ENCODE data around the gene VARS2.
A peak's percentile ranks its signal among the peaks of the same experiment; 100 is the strongest.
"Not testable (repeated sequence)": the region's sequence is repeated elsewhere in the genome, so short reads cannot be mapped to it uniquely, and the experiment has no call there.

VARS2 gene

DNA sequence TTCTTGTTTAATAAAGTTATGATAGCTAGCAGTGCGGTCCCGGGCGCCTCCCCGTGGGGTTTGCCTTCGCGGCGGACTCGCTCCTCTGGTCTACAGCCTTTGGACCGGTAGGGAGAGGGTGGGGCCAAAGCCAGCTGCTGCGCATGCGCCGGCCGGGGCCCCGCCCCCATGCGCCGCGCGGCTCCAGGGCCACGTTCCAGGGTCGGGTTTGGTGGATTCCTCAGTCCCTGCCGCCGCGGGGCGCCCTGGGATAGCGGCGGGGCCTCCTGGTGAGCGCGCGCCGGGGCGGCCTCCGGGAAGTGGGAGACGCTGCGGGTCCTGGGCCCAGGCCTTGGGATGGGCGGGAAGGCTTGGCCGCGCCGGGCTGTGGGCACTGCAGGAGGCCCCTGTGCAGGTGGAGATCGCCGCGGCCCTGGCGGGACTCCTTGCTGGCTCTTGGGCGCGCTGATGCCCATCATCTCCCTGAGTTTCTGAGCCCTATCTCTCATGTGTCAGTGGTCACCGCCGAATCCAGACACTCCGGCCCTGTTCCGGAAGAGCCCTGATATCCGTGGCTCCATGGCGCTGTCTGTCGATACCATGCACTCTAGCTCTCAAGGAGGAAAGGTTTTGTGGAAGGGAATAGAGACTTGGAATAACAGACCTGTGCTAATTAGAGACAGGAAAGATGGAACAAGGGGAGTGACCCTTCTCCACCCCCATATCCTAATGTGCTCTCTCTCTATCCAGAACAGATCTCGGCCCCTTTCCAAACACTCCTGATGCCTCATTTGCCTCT, at the start of gene VARS2:
Gene VARS2 (plus strand): TSS at position 163 of the 778 bp plus-strand sequence. CDS start 599 bp downstream, at position 762.
- peak; percentile 99 for DNase-seq (ENCODE audit: low spot score)

DNA sequence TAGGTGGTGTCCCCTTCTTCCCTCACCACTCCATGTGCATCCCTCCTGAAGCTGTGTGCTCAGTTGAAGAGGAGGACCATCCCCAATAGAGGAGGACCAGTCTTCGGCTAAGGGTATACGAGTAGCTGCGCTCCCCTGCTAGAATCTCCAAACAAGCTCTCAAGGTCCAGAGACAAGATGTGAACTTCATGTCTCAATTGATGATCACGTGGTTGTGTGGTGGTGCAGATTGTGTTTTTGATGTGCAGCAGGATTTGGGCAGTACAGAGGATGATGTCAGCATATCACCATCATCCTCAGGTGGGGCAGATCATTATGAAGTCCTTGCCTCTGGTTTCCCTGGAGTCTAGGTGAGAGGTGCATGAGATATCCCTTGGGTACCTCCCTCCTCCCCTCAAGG, 49.7 kb upstream of the VARS2 start:
- no peak for DNase-seq (ENCODE audit: low spot score)

DNA sequence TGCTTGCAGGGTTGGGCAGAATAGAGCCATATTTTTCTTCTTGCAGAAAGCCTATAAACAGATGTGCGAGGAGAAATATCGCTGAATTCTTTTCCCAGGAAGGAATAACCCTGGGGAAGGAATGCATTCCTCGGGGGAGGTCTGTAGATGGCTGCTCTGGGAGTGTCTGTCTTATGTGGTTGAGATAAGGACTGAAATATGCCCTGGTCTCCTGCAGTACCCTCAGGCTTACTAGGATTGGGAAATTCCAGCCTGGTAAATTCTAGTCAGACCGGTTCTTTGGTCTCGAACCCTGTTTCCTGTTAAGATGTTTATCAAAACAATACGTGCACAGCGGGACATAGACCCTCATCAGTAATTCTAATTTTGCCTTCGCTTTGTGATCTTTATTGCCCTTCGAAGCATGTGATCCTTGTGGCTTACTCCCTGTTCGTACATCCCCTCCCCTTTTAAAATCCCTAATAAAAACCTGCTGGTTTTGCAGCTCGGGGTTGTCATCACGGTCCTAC, 44.7 kb upstream of the VARS2 start:
- DNase-seq (ENCODE audit: low spot score), result not testable (repeated sequence)

DNA sequence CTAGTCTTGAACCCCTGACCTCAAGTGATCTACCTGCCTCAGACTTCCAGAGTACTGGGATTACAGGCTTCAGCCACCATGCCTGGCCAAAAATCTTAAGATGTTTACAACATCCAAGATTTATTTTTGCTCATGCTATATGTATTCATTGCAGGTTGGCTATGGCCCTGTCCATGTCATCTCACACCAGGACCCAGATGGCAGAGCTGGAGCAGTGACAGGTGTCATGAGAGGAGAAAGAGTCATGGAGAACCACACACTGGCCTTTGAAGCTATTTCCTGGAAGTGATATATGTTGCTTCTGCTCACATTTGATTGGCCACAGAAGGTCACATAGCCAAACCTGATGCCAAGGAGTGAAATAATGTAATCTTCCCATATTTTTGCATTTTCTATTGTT, 43.5 kb upstream of the VARS2 start:
- no peak for DNase-seq (ENCODE audit: low spot score)

DNA sequence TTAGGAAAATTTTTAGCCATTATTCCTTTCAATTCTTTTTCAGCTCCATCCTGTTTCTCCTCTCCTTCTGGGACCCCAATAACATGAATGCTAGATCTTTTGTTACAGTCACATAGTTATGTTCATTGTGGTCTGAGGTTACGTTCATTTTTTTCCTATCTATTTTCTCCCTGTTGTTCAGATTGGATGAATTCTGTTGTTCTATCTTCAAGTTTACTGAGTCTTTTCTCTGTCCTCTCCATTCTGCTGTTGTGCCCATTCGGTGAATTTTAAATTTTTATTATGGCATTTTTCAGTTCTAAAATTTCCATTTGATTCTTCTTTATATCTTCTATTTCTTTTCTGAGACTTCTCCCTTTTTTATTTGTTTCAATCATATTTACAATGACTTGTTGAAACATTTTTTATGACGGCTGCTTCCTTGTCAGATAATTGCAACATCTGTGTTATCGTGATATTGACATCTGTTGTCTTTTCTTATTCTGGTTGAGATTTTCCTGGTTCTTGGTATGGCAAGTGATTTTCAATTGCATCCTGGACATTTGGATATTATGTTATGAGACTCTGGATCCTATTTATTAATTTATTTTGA, 42.4 kb upstream of the VARS2 start:
- DNase-seq (ENCODE audit: low spot score), result no peak

DNA sequence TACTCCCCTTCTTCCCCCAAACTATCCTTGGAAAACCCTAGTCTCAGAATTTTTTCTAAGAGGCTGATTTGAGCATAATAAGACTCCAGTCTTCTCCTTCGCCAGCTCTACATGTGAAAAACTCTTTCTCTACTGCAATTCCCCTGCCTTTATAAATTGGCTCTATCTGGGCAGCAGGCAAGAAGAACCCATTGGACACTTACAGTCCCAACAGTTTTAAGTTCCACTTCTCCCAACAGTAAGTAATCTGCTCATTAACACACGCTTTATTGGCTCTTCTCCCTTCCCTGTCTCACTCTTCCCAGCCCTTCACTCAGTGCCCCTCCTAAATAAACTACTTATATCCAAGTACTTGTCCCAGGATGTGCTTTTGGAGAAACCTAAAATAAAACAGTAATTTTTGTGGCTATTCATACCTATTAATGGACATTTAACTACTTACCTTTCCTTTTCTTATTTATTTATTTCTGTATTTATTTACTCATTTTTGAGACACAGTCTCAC, 40.8 kb upstream of the VARS2 start:
- no peak for DNase-seq (ENCODE audit: low spot score)

DNA sequence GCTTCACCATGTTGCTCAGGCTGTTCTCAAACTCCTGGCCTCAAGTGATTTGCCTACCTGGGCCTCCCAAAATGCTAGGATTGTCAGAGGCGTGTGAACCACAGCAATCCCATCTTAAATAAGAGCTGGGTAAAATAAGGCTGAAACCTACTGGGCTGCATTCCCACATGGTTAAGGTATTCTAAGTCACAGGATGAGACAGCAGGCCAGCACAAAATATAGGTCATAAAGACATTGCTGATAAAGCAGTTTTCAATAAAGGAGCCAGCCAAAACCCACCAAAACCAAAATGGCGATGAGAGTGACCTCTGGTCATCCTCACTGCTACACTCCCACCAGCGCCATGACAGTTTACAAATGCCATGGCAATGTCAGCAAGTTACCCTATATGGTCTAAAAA, 40.2 kb upstream of the VARS2 start:
- DNase-seq (ENCODE audit: low spot score), result not testable (repeated sequence)

DNA sequence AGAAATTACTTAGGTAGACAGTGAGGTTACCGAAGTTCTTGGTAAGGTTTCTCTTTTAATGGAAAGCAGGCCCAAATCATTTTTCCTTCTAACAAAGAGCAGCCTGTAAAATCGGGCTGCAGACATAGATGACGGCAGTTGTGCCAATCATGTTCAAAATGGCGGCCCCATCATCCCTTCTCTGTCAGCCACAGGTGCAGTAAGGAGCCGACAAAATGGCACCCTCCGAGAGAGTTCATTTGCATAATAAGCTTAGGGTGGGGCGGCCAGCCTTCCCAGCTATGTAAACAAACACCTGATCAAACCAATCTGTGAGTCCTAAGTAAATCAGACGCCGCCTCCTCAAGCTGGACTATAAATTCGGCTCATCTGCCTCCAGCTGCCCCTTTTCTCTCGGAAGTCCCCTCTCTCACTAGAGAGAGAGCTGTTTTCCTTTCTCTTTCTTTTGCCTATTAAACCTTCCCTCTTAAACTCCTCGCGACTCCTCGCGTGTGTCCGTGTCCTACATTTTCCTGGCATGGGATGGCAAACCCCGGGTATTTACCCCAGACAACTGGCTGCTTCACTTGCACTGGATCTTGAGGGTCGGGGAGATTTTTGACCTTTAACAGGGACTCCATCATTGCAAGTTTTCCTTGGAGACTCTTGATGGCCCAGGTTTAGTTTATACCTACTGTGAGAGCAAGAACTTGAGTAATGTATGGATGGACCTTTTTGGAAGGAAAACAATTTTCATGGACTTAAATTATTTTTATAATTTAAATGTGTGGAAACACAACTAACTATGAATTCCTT, 38.6 kb upstream of the VARS2 start:
- DNase-seq (ENCODE audit: low spot score), result no peak

DNA sequence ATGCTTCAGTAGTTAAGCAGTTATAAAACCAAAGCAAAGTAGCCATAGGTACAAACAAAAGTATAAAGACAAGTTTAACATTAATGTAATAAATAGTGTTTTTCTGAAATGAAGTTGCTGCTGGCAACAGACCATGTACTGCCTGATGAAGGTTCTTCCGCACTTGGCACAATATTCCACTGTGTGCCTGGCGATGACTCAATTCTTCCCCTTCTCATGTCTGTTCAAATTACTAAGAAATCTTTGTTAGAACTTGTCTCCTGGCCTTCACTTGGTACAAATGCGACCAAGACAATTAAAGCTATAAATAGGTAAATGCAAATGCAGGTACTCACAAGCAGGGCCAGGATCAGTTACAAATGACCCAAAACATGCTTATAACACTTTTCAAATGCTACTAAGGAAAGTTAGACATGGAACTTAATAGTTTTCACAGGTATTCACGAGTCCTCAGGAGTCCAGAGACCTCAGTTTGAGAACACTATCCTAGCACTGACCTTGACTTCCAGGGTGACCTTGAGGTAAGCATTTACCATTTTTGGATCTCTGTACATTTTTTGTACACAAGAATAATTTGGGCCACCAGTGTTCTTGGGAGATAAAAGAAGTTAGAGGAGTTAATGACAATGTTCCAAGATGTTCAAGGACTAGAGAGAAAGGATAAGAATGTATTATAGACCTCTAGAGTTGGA, 37.9 kb upstream of the VARS2 start:
- no peak for DNase-seq (ENCODE audit: low spot score)

DNA sequence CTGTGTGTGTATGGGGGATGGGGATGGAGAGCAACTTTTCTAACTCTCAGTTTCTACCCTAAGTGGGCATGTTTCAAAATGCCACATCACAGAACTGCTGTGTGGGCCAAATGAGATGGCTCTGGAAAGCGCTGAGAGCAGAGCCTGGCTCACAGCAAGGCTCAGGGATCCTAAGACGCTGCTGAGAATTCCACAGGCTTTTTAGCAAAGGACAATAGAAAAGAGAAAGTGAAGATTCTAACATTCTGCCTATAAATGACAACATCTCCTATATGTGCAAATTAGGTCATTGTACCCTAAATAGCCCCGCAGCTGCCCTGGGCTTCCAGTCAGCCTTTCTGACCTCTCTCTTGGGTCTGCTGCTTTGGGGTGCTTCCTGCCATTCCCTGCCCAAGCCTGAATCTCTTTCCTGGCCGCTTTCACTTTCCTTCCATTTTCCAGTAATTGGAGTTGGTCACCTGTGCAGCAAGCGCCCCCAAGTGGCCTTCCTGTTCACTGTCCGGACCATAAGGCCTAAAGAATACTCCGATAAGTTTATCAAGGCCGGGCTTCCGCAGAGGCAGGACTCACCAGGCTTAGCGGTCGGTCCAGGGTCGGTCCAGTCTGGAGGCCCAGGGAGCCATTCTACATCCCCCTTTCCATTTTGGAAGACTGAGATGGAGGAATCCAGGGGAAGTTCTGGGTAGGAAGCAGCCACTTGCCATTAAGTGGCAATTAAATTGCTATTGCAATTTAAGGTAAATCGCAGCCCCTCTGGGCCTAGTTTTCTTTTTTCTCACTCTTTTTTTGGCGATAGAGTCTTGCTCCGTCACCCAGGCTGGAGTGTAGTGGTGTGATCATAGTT, 36.4 kb upstream of the VARS2 start:
- DNase-seq (ENCODE audit: low spot score), result peak; percentile 84

DNA sequence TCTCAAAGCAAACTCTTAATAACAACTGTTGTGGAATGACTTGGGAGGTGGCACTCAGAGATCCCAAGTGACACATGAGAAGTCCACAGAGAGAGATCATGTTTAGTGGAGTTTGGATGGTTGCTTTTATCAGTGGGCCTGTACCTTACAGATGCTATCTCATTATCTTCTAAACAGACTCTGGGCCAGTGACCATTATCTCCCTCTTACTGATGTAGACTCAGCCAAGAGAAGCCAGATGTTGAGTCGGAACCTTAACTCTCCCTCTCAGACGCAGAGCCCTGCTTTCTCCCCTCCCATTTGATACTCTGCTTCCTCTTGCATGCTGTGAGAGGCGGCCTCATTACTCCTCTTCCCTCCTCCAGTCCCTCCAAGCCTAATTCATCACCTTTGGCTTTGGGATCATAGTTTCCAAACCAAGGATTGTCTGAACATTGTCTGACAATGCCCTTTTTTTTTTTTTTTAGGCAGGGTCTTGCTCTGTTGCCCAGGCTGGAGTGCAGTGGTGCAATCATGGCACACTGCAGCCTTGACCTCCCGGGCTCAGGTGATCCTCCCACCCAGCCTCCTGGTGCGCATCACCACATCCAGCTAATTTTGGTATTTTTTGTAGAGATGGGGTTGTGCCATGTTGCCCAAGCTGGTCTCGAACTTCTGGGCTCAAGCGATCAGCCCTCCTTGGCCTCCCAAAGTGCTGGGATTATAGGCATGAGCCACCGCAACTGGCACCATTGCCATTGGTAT, 34.2 kb upstream of the VARS2 start:
- DNase-seq (ENCODE audit: low spot score), result no peak

DNA sequence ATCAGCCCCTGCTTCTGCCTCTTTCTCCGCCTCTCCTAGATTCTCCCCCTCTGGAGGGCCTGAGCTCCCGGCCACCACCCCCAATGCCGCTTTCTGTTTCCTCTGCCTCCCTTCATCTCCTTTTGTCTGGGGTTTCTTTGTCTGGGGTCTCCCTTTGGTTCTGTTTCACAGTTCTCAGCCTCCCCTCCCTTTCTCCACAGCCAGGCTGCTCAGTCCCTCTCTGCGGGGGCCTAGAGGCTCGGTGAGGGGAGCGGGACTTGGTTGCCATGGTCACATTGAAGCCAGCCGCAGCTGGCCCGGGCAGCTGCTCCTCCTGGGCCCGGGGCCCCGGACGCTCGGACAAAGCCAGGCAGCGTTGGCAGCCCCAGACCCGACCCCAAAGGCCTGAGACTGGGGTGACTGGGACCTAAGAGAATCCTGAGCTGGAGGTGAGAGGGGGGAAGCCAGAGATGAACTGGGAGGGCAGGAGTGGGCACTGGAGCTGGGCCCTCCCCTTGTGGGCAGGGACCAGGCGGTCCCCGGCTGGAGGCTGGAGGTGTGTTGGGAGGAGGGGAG, 33.3 kb upstream of the VARS2 start:
- no peak for DNase-seq (ENCODE audit: low spot score)

DNA sequence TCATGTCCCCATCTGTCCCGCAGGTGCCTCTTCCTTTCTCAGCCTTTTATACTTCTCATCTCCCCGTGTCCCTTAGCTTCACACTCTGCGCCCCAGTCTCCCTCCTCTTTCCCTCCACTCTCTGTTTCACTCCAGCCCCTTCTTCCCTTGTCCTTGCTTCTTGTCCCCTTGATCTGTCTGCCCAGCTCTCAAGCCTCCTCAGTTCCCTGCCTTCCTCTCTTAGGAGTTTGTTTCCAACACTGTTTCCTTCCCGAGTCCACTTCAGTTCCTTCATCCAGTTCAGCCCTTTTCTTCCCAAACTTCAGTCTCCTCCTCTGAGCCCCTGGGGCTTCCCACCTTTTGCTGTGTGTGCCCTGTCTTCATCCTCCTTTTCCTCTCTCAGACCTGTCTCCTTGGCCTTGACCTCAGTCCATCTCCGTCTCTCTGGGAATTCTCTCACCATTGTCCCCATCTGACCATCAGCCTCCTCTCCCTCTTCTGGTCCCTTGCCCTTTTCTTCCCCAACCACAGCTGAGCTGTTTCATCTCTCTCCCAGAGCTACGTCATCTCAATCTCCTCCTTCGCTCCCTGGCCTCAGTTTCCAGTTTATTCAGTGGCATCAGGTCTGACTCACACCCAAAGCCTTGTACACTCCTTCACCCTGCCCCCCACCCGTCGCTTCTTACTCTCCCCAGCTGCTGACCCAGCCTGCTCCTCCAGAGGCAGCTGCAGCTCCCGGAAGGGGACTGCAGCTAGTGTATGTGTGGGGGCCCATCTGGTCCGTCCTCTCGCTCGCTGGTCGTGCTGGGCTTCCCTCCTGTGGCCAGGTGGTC, 32.4 kb upstream of the VARS2 start:
- no peak for DNase-seq (ENCODE audit: low spot score)

DNA sequence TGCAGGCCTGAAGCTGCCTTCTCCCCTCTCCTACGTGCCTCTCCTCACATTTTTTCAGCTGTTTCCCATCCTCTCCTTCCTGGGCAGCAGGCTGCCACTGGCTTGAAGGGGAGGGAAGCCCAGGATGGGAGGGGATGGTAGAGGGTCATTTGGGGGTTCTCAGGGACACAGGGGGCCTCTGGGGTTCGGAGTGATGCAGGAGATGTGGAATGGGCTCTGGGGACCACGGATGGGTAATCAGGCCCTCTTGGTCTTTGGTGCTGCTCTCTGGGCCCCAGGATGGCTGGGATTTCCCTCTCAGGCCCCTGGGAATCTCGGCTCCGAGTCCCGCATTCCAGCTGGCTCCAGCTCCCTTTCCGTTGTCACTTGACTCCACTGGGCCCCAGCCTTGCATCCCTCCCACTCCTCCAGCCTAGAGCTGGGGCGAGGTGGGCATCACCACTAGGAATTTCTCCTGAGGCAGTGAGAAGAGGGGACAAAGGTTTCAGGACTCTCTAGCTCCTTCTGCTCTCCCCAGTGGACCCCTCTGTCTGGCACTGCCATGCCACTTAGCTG, 31.8 kb upstream of the VARS2 start:
- peak; percentile 24 for DNase-seq (ENCODE audit: low spot score)

DNA sequence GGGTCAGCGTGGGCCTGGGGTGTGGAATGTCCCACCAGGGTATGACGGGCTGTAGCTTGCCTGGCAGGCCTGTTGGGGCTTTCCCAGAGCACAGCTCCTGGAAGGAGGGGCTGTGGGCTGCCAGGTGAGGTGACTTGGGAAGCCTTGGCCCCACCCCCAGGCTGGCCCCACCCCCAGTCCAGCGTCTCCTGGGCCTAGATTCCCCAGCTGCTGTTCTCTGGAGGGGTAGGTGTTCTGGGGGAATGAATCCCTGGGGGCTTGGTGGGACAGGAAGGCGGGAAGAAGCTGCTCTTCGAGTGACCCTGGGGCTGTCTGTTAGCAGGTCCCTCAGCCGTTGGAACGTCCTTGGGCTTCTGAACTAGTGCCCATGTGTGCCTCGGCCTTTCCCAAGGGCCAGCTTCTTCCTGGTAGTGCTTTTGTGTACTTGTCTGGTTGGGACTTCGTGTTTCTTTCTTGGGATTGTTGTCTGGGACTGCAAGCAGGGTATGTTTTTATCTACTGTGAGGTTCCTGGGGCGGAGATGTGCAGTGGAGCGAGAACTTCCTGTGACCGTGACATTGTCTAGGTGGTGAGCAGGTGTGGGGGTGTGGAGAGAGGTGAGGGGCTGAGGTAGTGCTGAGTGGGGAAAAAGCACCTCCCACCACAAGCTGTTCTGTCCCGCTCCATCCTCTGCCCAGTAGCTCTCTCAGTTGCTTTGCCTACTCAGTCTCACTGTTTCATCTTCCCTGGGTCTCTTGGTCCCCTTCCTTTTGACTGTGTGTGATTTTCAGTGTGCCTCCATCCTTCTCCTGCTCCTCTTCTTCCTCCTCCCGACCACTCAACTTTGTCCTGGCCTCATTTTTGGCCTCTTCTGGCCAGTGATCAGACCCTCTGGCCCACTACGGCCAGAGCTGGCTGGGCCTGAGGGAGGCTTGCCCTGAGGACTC, 31.0 kb upstream of the VARS2 start:
- peak; percentile 11 for DNase-seq (ENCODE audit: low spot score)

DNA sequence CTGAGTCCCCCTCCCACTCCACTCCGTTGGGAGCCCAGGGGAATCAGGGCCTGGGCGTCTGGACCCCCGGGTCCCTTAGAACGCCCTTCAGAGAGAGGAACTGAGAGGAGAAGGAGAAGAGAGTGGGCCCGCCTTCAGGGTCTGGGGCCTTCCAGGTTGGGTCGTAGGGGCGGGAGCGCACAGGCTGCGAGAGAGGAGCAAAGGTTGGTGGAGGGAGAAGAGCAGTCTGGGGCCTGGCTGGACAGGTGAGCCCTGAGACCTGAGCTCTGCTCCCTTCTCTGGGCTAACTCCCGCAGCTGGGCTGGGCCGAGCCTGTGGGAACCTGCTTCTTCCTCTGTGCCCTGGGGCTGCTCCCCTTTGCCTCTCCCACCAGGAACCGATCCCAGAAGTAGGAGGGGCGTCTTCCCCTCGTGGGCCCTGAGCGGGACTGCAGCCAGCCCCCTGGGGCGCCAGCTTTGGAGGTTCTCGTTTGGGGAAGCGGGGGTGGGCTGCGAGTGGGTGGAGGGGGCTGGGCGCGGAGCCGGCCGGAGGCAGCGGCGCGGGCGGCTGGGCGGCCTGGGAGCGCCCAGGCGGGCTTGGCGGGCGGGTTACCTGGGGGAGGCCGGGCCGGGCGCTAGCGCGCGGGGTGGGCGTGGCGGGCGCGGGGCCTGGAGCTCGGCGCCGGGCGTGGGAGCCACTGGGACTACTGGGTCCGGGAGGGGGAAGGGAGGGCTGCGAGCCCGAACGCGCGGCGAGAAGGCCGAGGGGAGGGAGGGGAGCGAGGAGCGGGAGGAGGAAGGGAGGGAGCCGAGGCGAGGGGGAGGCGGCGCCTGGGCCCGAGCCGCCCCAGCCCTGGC, 30.1 kb upstream of the VARS2 start, which contains the start of gene DDR1:
Gene DDR1 (plus strand): TSS at position 835 of the 836 bp plus-strand sequence. CDS start 4,211 bp downstream, outside the sequence.
- peak; percentile 77 for DNase-seq (ENCODE audit: low spot score)
